ENCODE measurements around the gene NEK7.

The NEK7 gene

DNA sequence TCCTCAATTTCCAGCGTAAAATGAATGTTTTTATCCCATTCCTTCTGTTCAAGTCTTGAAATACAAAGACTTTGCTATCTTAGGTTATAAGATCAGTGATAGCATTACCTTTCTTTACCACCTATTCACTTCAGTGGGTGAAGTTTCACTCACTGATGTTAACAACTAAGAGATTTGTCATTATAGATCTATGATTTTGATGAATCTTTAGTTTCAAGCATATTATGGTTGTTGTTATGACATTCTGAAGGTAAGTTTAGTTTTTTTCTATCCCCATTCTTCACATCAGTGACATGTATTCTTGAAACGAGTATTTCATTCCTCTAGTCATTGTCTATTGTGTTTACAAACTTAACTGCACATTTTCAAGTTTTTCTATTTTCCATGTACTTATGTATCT, 201.1 kb downstream of the NEK7 start:
- H3K4me3 ChIP-seq: no peak overlapping the region
- TF ChIP-seq, protein P1, sequence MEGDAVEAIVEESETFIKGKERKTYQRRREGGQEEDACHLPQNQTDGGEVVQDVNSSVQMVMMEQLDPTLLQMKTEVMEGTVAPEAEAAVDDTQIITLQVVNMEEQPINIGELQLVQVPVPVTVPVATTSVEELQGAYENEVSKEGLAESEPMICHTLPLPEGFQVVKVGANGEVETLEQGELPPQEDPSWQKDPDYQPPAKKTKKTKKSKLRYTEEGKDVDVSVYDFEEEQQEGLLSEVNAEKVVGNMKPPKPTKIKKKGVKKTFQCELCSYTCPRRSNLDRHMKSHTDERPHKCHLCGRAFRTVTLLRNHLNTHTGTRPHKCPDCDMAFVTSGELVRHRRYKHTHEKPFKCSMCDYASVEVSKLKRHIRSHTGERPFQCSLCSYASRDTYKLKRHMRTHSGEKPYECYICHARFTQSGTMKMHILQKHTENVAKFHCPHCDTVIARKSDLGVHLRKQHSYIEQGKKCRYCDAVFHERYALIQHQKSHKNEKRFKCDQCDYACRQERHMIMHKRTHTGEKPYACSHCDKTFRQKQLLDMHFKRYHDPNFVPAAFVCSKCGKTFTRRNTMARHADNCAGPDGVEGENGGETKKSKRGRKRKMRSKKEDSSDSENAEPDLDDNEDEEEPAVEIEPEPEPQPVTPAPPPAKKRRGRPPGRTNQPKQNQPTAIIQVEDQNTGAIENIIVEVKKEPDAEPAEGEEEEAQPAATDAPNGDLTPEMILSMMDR (IDR thresholded peaks at IDR 0.05): no peak
- no peak overlapping the region for H3K27ac ChIP-seq
- no peak for DNase-seq (ENCODE audit: low spot score)

DNA sequence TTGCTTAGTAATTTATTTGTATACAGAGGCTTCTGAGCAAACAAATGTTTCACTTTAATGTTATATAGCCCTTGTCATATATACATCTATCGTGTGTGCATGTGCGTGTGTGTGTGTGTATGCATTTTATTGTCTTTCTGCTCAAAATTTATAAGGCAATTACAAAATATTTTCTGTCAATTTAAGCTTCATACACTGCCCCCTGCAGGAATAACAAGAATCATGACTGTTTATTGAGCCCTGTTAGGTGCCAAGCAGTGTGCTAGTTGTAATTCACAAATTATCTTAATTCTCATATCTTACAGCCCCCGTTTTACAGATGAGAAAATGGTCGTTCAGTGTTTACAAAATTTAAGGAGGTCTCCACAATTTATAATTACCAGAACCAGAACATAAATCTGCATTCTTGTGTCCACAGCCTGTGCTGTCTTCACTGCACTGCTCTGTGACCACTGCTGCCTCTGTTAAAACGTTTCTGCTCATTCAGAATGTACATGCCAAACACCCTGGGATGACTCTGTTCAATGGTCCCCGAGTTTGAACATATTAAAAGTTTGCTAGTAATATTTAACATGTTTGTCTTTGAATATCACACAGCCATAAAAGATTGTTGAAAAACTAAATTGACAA, 202.3 kb downstream of the NEK7 start:
- no peak for DNase-seq (ENCODE audit: low spot score)
- no peak overlapping the region for H3K4me3 ChIP-seq
- no peak overlapping the region for H3K27ac ChIP-seq
- TF ChIP-seq, protein P1 (IDR thresholded peaks at IDR 0.05): peak; percentile 39

DNA sequence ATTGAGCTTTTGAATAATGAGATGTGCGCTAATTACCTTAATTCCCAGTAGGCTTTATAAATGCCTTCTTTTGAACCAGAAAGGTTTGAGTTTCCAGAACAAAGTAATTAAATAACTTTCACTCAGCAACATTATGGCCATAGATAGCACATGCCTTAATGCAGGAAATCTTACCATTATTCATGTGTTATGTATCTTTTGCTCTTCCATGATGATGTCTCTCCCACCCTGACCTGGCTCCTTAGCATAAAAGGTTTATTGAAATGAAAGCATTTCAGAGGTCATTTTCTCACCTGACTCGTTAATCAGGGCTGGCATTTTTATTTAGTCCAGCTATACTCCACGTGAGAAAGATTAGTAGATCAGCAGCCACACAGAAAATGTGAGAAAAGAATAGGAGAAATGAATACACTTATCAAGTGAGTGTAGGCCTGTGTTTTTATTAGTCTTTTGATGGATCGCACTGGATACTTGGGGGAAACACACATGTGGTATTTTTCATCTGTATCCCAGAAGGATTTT, 203.5 kb downstream of the NEK7 start:
- DNase-seq (ENCODE audit: low spot score): no peak
- H3K27ac ChIP-seq: no peak overlapping the region
- no peak overlapping the region for H3K4me3 ChIP-seq
- TF ChIP-seq, protein P1 (IDR thresholded peaks at IDR 0.05): no peak

DNA sequence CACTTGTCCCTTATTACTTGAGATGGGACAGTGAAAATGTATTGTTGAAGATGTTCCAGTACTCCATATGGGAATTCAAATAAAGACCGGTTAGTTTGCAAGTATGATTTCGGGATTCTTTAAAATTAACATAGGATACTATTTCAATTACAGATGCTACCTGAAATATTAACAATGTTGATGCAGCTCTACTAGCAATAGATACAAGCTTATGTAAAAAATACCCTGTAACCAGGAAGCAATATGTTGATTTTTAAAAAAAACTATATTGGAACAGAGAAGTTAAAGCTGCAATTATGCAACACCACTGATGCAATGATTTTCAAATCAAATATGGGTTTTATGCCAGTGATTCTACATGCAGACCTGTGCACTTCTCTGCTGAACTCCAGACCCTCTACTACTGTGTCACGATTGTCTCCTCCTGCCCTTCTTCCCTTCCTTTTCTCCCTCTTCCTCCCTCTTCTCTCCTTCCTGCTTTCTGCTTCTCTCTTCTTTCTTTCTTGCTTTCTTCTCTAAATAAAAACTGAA, 204.5 kb downstream of the NEK7 start:
- H3K27ac ChIP-seq: no peak overlapping the region
- DNase-seq (ENCODE audit: low spot score): no peak
- no peak overlapping the region for H3K4me3 ChIP-seq
- TF ChIP-seq, protein P1 (IDR thresholded peaks at IDR 0.05): no peak

DNA sequence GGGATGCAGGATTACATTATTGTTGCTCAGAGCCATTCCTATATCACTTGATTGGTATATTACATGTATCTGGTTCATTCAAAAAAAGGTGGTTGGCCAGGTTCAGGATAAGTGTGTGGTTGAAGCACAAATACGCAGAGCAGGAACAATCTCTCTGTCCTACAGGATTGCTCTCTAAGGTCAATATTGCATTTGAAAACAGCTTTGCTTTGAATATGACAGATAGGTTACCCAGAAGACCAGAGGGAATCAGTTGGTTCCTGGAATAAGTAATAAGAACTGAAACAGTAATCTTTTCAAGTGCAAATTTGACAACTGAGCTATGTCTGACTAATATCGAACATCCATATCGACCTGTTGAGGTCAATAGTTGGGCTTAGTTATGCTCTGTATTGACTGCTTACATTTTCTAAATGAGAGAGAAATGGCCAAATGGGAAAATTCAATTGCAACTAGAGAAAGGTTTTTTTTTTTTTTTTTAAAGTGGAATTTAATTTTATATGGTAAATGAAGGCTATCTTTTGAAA, 206.9 kb downstream of the NEK7 start:
- no peak for DNase-seq (ENCODE audit: low spot score)
- Histone ChIP-seq H3K4me3 (no peak overlapping the region), H3K27ac (no peak overlapping the region)
- TF ChIP-seq, protein P1 (IDR thresholded peaks at IDR 0.05): no peak

DNA sequence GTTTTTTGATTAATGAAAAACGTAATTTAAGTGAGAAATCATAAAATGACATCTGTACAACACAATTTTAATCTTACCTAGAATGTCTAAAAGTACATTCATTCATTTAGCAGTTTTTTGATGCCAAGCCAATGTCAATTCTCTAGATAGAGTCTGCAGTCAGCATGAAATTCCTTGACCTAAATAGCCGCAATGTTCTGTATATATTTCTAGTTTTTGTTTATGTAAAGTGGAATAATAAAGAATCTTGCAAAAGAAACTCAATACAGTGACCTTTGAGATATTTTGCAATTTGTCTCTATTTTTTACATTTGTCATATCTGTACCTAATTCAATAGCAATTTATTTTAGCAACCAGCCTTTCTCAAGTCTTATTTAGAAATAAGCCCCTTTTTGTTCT, 207.7 kb downstream of the NEK7 start:
- H3K27ac ChIP-seq: no peak overlapping the region
- no peak for DNase-seq (ENCODE audit: low spot score)
- no peak overlapping the region for H3K4me3 ChIP-seq
- TF ChIP-seq, protein P1 (IDR thresholded peaks at IDR 0.05): no peak

DNA sequence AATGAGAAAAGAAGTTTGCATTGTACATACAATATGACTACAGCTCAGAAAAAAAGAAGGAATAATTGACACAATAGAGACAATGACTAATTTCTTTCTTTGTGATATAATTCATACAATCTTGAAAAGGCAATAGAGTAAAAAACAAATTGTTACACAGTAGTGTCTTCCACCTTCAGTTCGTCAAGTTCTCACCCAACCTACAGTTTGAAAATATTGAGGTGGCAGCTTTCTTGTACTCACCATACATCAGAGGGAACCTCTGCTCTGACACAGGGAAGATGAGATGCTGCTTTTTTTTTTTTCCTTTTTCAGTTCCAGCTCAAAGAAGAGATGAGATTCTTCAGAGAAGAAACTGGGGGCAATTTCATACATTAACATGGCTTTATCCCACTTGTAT, 210.5 kb downstream of the NEK7 start:
- Histone ChIP-seq H3K4me3 (no peak overlapping the region), H3K27ac (no peak overlapping the region)
- TF ChIP-seq, protein P1 (IDR thresholded peaks at IDR 0.05): no peak
- DNase-seq (ENCODE audit: low spot score): no peak
